ENCODE results near the gene LDB3. TPM values are rescaled to one million over a fixed set of nuclear protein-coding genes. Genes with fewer than 3 reads are reported as not detected.

Gene LDB3
- total and polyA plus RNA-seq, 2 of the 8 experiments (the other 6 are each of a cell fraction or from before 2014, with no cell fraction given) = 0.20 to 0.43 TPM

DNA sequence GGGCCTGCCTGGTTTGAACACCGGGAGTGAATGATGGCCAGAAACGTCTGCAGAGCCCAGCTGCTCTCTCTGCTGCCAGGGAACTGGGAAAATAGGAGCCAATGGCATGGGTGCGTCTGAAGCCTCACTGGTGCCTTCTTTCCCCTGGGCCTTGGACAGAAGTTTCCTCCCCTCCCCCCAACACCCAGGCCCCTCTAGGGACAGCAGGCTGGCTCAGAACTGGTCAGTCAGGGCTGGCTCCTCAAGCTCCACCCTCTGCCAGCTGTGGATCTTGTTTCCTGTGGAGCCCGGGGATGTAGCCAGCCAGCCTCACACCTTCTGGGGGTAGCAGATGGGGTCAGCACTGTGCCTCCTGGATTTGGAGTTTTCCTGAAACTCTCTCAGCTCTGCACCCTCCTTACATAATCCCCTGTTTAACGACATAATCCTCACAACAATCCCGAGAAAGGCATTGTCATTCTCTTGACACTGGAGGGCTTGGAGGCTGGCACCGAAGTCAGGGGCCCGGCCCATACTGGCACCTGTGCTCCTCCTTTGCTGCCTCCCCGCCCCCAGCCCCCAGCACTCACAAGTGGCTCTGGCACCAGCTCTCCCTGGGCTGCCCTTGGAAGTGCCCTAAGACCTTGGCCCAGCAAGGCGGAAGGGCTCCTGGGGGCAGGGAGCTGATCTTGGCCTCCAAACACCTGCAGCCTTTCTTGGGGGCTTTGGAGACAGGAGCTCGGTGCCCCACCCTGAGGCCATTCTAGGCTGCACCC is 5.7 kb downstream of the LDB3 start:
- H3K9ac ChIP-seq (replicated peaks in 1 of 4; ENCODE audit: extremely low read depth in 1 of 4, low read depth in 3 of 4, low read length in 3 of 4) = no peak overlapping the region
- H3K79me1 ChIP-seq (ENCODE audit: low read depth, low read length) = no peaks in the 10 kb centered on the region
- no peak overlapping the region for H3K4ac ChIP-seq (replicated peaks; ENCODE audit: insufficient read length, low read depth, low read length)
- H4K20me1 ChIP-seq (replicated peaks in 1 of 2; ENCODE audit: control insufficient read depth in 1 of 2, insufficient read depth in 2 of 2, low read length in 2 of 2) = no peaks in the 10 kb centered on the region
- H3K79me2 ChIP-seq (ENCODE audit: control insufficient read depth in 1 of 2, insufficient read depth in 2 of 2, low read length in 2 of 2) = no peaks in the 10 kb centered on the region
- ChIA-PET POLR2A (ENCODE audit: partially characterized antibody) (interaction anchor here (1.5 to 1.9 kb wide), 2 partner anchors 8 to 10 kb away, joined by 4 read pairs; no protein-coding TSS in a partner anchor), CTCF (ENCODE audit: partially characterized antibody) (interaction anchor here (0.6 to 4.9 kb wide), 12 partner anchors 10 to 286 kb away, joined by 3 to 50 read pairs (median 4); no protein-coding TSS in a partner anchor)
- FAIRE-seq (no peak), DNase-seq (ENCODE audit: low read depth in 1 of 2, low spot score in 2 of 2) (no peak)
- no peaks in the 10 kb centered on the region for H3K27me3 ChIP-seq (replicated peaks in 1 of 4; ENCODE audit: control insufficient read depth in 3 of 4, extremely low read depth in 1 of 4, insufficient read depth in 3 of 4, low read length in 3 of 4)
- no peak overlapping the region for H3K27ac ChIP-seq (ENCODE audit: low read depth, low read length)
- no peak overlapping the region for H2BK120ac ChIP-seq (replicated peaks; ENCODE audit: low read depth, low read length)
- peaks cover 3 to 38% (median 21%) of the 10 kb centered on the region in 4 experiments for H3K4me1 ChIP-seq (replicated peaks in 1 of 4; ENCODE audit: control insufficient read depth in 3 of 4, insufficient read depth in 4 of 4, low read length in 3 of 4)
- no peak overlapping the region for H2BK15ac ChIP-seq (ENCODE audit: low read length)
- no peak overlapping the region for H2BK5ac ChIP-seq (ENCODE audit: low read depth, low read length)
- no peak overlapping the region for H3K23ac ChIP-seq (ENCODE audit: insufficient read length)
- H2BK20ac ChIP-seq (ENCODE audit: low read length) = no peak overlapping the region
- no peak overlapping the region for H2AK5ac ChIP-seq (ENCODE audit: low read depth, low read length)
- H3K9me3 ChIP-seq (ENCODE audit: insufficient read depth in 2 of 2, low read depth in 1 of 2, low read length in 1 of 2) = no peaks in the 10 kb centered on the region
- no peak overlapping the region for H2BK12ac ChIP-seq (ENCODE audit: low read depth, low read length)
- no peak overlapping the region; a peak in 1 of 4 replicates for H3K4me2 ChIP-seq (ENCODE audit: insufficient read depth in 1 of 2, low read depth in 2 of 2, low read length in 2 of 2)
- no peaks in the 10 kb centered on the region for H3K36me3 ChIP-seq (ENCODE audit: control insufficient read depth in 2 of 4, insufficient read depth in 4 of 4, low read length in 3 of 4)
- TF ChIP-seq BRCA1 (IDR thresholded peaks at IDR 0.05; ENCODE audit: low read depth, low read length) = no peak
- TF ChIP-seq ASH2L (IDR thresholded peaks at IDR 0.05; ENCODE audit: low read length) = peak; percentile 40
- no peaks in the 10 kb centered on the region for H3K23me2 ChIP-seq (ENCODE audit: low read depth, low read length)
- no peak overlapping the region for H3K4me3 ChIP-seq (ENCODE audit: extremely low read depth in 1 of 4, insufficient read depth in 2 of 4, low read depth in 3 of 4, low read length in 4 of 4)
- no peak overlapping the region for H3K18ac ChIP-seq (ENCODE audit: extremely low read depth, low read length)
- no peak overlapping the region for H2AFZ ChIP-seq (ENCODE audit: low read length)
- H4K91ac ChIP-seq (replicated peaks; ENCODE audit: insufficient read length, low read length) = no peak overlapping the region
- no peak overlapping the region for H3K56ac ChIP-seq (replicated peaks; ENCODE audit: insufficient read length, low read depth, low read length)
- H4K8ac ChIP-seq (ENCODE audit: extremely low read depth, insufficient read depth, low read length) = no peak overlapping the region
- no peak overlapping the region for H3K14ac ChIP-seq (ENCODE audit: insufficient read length)
- WGBS, 2 experiments (ENCODE audit: extremely low coverage in 1 of 2, insufficient coverage in 1 of 2, insufficient read length in 1 of 2, insufficient replicate concordance in 2 of 2, low coverage in 1 of 2, low lambda C conversion rate in 2 of 2, missing lambda C conversion rate in 1 of 2) = 78% methylated on average over 11 of the region's 11 CpGs; no CpG with 5 or more reads in 1 of the 2 experiments
- H4K5ac ChIP-seq (ENCODE audit: insufficient read length, low read depth, low read length) = no peak overlapping the region

Measured in H1 (cell line).